Measurements from ENCODE around the gene ATXN1.

GRCh38 chr6:16322666-16323312 is 438.5 kb downstream of the ATXN1 start:
- no peak for TF ChIP-seq BHLHE40 (IDR thresholded peaks at IDR 0.05; ENCODE audit: borderline replicate concordance)
- no peak for TF ChIP-seq SP1 (IDR thresholded peaks at IDR 0.05)
- no peak for TF ChIP-seq NFRKB (IDR thresholded peaks at IDR 0.05)
- TF ChIP-seq HDGF (IDR thresholded peaks at IDR 0.05; ENCODE audit: borderline replicate concordance) = no peak
- TF ChIP-seq FOXA1 (IDR thresholded peaks at IDR 0.05) = no peak
- TF ChIP-seq FOXM1 (IDR thresholded peaks at IDR 0.05; ENCODE audit: borderline replicate concordance) = no peak
- no peak for TF ChIP-seq ELF4 (IDR thresholded peaks at IDR 0.05)
- TF ChIP-seq, protein P1, sequence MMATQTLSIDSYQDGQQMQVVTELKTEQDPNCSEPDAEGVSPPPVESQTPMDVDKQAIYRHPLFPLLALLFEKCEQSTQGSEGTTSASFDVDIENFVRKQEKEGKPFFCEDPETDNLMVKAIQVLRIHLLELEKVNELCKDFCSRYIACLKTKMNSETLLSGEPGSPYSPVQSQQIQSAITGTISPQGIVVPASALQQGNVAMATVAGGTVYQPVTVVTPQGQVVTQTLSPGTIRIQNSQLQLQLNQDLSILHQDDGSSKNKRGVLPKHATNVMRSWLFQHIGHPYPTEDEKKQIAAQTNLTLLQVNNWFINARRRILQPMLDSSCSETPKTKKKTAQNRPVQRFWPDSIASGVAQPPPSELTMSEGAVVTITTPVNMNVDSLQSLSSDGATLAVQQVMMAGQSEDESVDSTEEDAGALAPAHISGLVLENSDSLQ (IDR thresholded peaks at IDR 0.05) = peak; percentile 59
- no peak for TF ChIP-seq ZNF384 (IDR thresholded peaks at IDR 0.05)
- no peak for TF ChIP-seq TARDBP (IDR thresholded peaks at IDR 0.05)
- TF ChIP-seq FOXK2 (IDR thresholded peaks at IDR 0.05) = no peak
- no peak for TF ChIP-seq ARNT (IDR thresholded peaks at IDR 0.05)
- no peak for TF ChIP-seq SUZ12 (IDR thresholded peaks at IDR 0.05)

All from HEK293T (cell line).